A375 (cell line): ENCODE measurements around the gene PGM5. TPM values are rescaled to one million over a fixed set of nuclear protein-coding genes. Genes with fewer than 3 reads are reported as not detected.

Source experiments
- total RNA-seq: library from RNA; depleted of rRNA; stranded (reverse); fragments of >200 nt; shearing (Covaris generic); gene quantifications from 2 replicates; pipeline ENCODE4 v1.2.3, GENCODE V29; 2014; rRNA removed

PGM5 gene
- total RNA-seq = 1.5 and 3.2 TPM in 2 replicates

GRCh38 chr9:68356380-68357118, at the start of gene PGM5:
PGM5 (plus strand) TSS chr9:68356611; CDS start chr9:68357128, 517 bp downstream.

GRCh38 chr9:68540712-68541535, 184.5 kb downstream of the PGM5 start, which contains the start of gene TMEM252:
TMEM252 (minus strand) TSS chr9:68540883; CDS start chr9:68540814, 69 bp downstream.

Other genes with a start within 250 kb of the PGM5 start
- 10.4 and 105 TPM in 2 replicates for gene ZNG1C, start 114.6 kb upstream of the PGM5 start, total RNA-seq
- gene FOXD4L3, start 53.7 kb upstream of the PGM5 start, total RNA-seq = not detected in 2 replicates
- gene TMEM252, start 184.3 kb downstream of the PGM5 start, total RNA-seq = not detected in 2 replicates